Adipocyte (in vitro differentiated cells): ENCODE measurements around the gene ASB13.
"Not testable (repeated sequence)": the region's sequence is repeated elsewhere in the genome, so short reads cannot be mapped to it uniquely, and the experiment has no call there.

ENCODE experiments used
- DNase-seq: peaks from one replicate; pipeline ENCODE4 v3.0.0-alpha.2; 2015; ENCODE audit warnings: low read depth
- H3K27me3 ChIP-seq: replicated peaks from 2 replicates; pipeline ENCODE4 v1.7.0; 2013; ENCODE audit warnings: mild to moderate bottlenecking, low read length, moderate library complexity; ENCODE audit not compliant: control insufficient read depth, insufficient read depth
- H3K36me3 ChIP-seq: 2 replicates; pipeline ENCODE4 v1.7.0; 2013; ENCODE audit warnings: low read length, mild to moderate bottlenecking, moderate library complexity; ENCODE audit not compliant: control insufficient read depth, insufficient read depth, severe bottlenecking
- H3K4me1 ChIP-seq: 2 replicates; pipeline ENCODE4 v1.7.0; 2013; ENCODE audit warnings: mild to moderate bottlenecking, low read length, moderate library complexity; ENCODE audit not compliant: control insufficient read depth, insufficient read depth
- H3K4me3 ChIP-seq: 2 replicates; pipeline ENCODE4 v1.7.0; 2013; ENCODE audit warnings: mild to moderate bottlenecking, low read length, moderate library complexity
- H3K9ac ChIP-seq: 2 replicates; pipeline ENCODE4 v1.7.0; 2013; ENCODE audit warnings: mild to moderate bottlenecking, low read length, moderate library complexity
- H3K9me3 ChIP-seq: 2 replicates; pipeline ENCODE4 v1.7.0; 2013; ENCODE audit warnings: mild to moderate bottlenecking, low read length, moderate library complexity; ENCODE audit not compliant: control insufficient read depth

Gene ASB13

GRCh38 chr10:5599613-5600520 lies 66.5 kb downstream of the ASB13 start:
- Histone ChIP-seq H3K4me3 (no peak overlapping the region), H3K36me3 (no peaks in the 10 kb centered on the region), H3K9me3 (peaks cover 5% of the 10 kb centered on the region), H3K27me3 (peaks cover 4% of the 10 kb centered on the region), H3K4me1 (peaks cover 21% of the 10 kb centered on the region), H3K9ac (no peak overlapping the region)
- DNase-seq: no peak

GRCh38 chr10:5598085-5598690 lies 68.2 kb downstream of the ASB13 start:
- H3K9me3 ChIP-seq: peaks cover 2% of the 10 kb centered on the region

GRCh38 chr10:5596611-5597341 lies 69.6 kb downstream of the ASB13 start:
- H3K27me3 ChIP-seq: no peaks in the 10 kb centered on the region

More at GRCh38 chr10:5598085-5598690, 68.2 kb downstream of the ASB13 start:
- no peak overlapping the region for H3K4me3 ChIP-seq
- no peak for DNase-seq
- no peaks in the 10 kb centered on the region for H3K27me3 ChIP-seq
- no peaks in the 10 kb centered on the region for H3K36me3 ChIP-seq
- peaks cover 27% of the 10 kb centered on the region for H3K4me1 ChIP-seq
- H3K9ac ChIP-seq: no peak overlapping the region

GRCh38 chr10:5595994-5596471 lies 70.4 kb downstream of the ASB13 start:
- Histone ChIP-seq H3K9ac (no peak overlapping the region), H3K4me3 (no peak overlapping the region), H3K36me3 (no peaks in the 10 kb centered on the region), H3K9me3 (no peaks in the 10 kb centered on the region), H3K4me1 (peaks cover 21% of the 10 kb centered on the region), H3K27me3 (no peaks in the 10 kb centered on the region)
- DNase-seq: peak; percentile 71

More at GRCh38 chr10:5596611-5597341, 69.6 kb downstream of the ASB13 start:
- H3K9ac ChIP-seq: no peak overlapping the region
- no peaks in the 10 kb centered on the region for H3K36me3 ChIP-seq
- no peak for DNase-seq
- no peaks in the 10 kb centered on the region for H3K9me3 ChIP-seq
- peaks cover 27% of the 10 kb centered on the region for H3K4me1 ChIP-seq
- no peak overlapping the region for H3K4me3 ChIP-seq

GRCh38 chr10:5595591-5595990 lies 70.8 kb downstream of the ASB13 start:
- no peaks in the 10 kb centered on the region for H3K9me3 ChIP-seq
- H3K36me3 ChIP-seq: no peaks in the 10 kb centered on the region
- peaks cover 21% of the 10 kb centered on the region for H3K4me1 ChIP-seq
- no peak for DNase-seq
- H3K27me3 ChIP-seq: no peaks in the 10 kb centered on the region
- no peak overlapping the region for H3K9ac ChIP-seq
- no peak overlapping the region for H3K4me3 ChIP-seq

DNA sequence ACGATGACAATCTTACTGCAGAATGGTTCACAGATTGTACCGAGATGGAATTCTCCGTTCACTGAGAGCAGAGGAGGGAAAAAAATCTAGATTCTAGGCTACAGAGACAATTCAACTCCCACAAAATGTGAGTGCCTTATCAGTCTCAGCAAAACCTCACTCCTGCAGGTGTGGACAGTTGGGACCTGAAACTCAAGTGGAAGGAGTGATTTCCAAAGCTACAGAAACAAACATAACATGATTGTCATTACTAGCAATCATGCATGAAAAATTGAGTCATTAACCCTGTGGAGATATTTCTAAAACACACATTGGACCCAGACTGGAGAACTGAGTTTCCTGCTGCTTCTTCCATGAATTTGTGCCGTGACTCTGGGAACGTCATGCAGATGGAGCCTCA lies 71.3 kb downstream of the ASB13 start:
- Histone ChIP-seq H3K9me3 (no peaks in the 10 kb centered on the region), H3K4me1 (peaks cover 22% of the 10 kb centered on the region), H3K4me3 (no peak overlapping the region), H3K27me3 (no peaks in the 10 kb centered on the region), H3K9ac (no peak overlapping the region), H3K36me3 (no peaks in the 10 kb centered on the region)
- no peak for DNase-seq

GRCh38 chr10:5594271-5595049 lies 71.9 kb downstream of the ASB13 start:
- Histone ChIP-seq H3K4me1 (peaks cover 29% of the 10 kb centered on the region), H3K9ac (no peak overlapping the region), H3K36me3 (no peaks in the 10 kb centered on the region), H3K9me3 (no peaks in the 10 kb centered on the region), H3K4me3 (no peak overlapping the region), H3K27me3 (no peaks in the 10 kb centered on the region)
- peak; percentile 53 for DNase-seq

- H3K4me1 ChIP-seq: peaks cover 32% of the 10 kb centered on the region
- not testable (repeated sequence) for H3K9me3 ChIP-seq, H3K36me3 ChIP-seq, H3K9ac ChIP-seq, H3K4me3 ChIP-seq, DNase-seq, H3K27me3 ChIP-seq
Observed at GRCh38 chr10:5593347-5593746, 73.0 kb downstream of the ASB13 start.

- Histone ChIP-seq H3K4me3 (no peak overlapping the region), H3K9me3 (no peaks in the 10 kb centered on the region), H3K27me3 (no peaks in the 10 kb centered on the region), H3K36me3 (no peaks in the 10 kb centered on the region), H3K9ac (no peak overlapping the region), H3K4me1 (peaks cover 32% of the 10 kb centered on the region)
- DNase-seq: no peak
Observed at GRCh38 chr10:5592070-5592469, 74.3 kb downstream of the ASB13 start.

DNA sequence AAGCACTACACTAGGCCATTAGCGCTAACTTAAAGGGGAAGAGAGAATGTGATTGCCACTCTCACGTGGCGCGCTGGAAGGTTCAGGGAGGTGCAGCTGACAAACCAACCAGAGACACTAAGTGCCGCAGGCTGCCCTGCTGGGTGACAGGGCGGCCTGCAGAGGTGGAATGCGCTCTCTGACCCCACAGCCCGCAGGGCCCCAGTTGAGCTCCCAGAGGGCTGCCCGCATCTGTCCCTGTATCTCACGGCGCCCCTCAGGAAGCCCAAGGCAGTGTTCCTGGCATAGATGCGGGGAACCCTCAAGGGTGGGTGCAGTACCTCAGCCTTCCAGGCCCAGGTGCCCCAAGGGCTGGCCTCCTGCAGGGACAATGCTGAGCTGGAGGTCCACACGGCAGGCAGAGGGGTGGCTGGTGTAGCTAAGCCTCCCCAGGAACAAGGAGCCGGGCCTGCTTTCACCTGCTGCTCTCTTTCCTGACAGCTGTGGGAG lies 75.0 kb downstream of the ASB13 start:
- no peak for DNase-seq

More for the DNA sequence above, 75.0 kb downstream of the ASB13 start:
- no peak overlapping the region for H3K4me3 ChIP-seq
- no peaks in the 10 kb centered on the region for H3K9me3 ChIP-seq
- no peak overlapping the region for H3K9ac ChIP-seq
- peaks cover 30% of the 10 kb centered on the region for H3K4me1 ChIP-seq
- H3K27me3 ChIP-seq: no peaks in the 10 kb centered on the region
- H3K36me3 ChIP-seq: no peaks in the 10 kb centered on the region
